Activated CD8-positive, alpha-beta memory T cell treated with anti-CD3 and anti-CD28 coated beads for 48 hours (primary cell): ENCODE measurements around the gene RANBP2.
"Not testable (repeated sequence)": the region's sequence is repeated elsewhere in the genome, so short reads cannot be mapped to it uniquely, and the experiment has no call there.

Experiments used
- DNase-seq, 3 experiments: peaks; one replicate each; pipeline ENCODE4 v3.0.0-alpha.2; 2020; ENCODE audit warnings: low read depth in 2 of 3, low spot score in 2 of 3

The RANBP2 gene

GRCh38 chr2:108719149-108720044 is at the start of gene RANBP2:
Gene RANBP2, plus strand, starts transcription at chr2:108719482. Its CDS starts 125 bp downstream, at chr2:108719607.
- DNase-seq, result peak; percentile 82 to 88 (median 84)

- not testable (repeated sequence) for DNase-seq
Measured at GRCh38 chr2:108670282-108670681, 49.0 kb upstream of the RANBP2 start.

GRCh38 chr2:108672200-108672805 is 47.0 kb upstream of the RANBP2 start:
- not testable (repeated sequence) for DNase-seq

- DNase-seq, result not testable (repeated sequence)
Measured at GRCh38 chr2:108676522-108676921, 42.8 kb upstream of the RANBP2 start.

GRCh38 chr2:108677239-108677744 is 42.0 kb upstream of the RANBP2 start:
- DNase-seq, result not testable (repeated sequence)

- not testable (repeated sequence) for DNase-seq
Measured at GRCh38 chr2:108678198-108678651, 41.1 kb upstream of the RANBP2 start.

GRCh38 chr2:108680805-108681204 is 38.5 kb upstream of the RANBP2 start:
- DNase-seq, result not testable (repeated sequence)

- not testable (repeated sequence) for DNase-seq
Measured at GRCh38 chr2:108688818-108689756, 30.2 kb upstream of the RANBP2 start.

GRCh38 chr2:108690001-108690400 is 29.3 kb upstream of the RANBP2 start:
- DNase-seq, result not testable (repeated sequence)

GRCh38 chr2:108691447-108691846 is 27.8 kb upstream of the RANBP2 start:
- DNase-seq, result no peak

GRCh38 chr2:108701208-108701607 is 18.1 kb upstream of the RANBP2 start:
- no peak for DNase-seq

- DNase-seq, result no peak
Measured at GRCh38 chr2:108701806-108702205, 17.5 kb upstream of the RANBP2 start.

GRCh38 chr2:108704871-108705270 is 14.4 kb upstream of the RANBP2 start:
- no peak for DNase-seq

GRCh38 chr2:108707300-108707699 is 12.0 kb upstream of the RANBP2 start:
- no peak for DNase-seq

- not testable (repeated sequence) for DNase-seq
Measured at GRCh38 chr2:108716971-108717370, 2.3 kb upstream of the RANBP2 start.

- not testable (repeated sequence) for DNase-seq
Measured at GRCh38 chr2:108726048-108726447, 6.8 kb downstream of the RANBP2 start.

GRCh38 chr2:108734656-108735055 is 15.4 kb downstream of the RANBP2 start:
- not testable (repeated sequence) for DNase-seq

- not testable (repeated sequence) for DNase-seq
Measured at GRCh38 chr2:108757973-108758372, 38.7 kb downstream of the RANBP2 start.

- not testable (repeated sequence) for DNase-seq
Measured at GRCh38 chr2:108762618-108763017, 43.3 kb downstream of the RANBP2 start.

GRCh38 chr2:108766671-108767070 is 47.4 kb downstream of the RANBP2 start:
- not testable (repeated sequence) for DNase-seq

GRCh38 chr2:108767859-108768258 is 48.6 kb downstream of the RANBP2 start:
- DNase-seq, result not testable (repeated sequence)
